OCI-LY1 (cell line): ENCODE measurements around the gene ELF4.

Source experiments
- H2AFZ ChIP-seq: fragments of 200-600 bp; sonication (generic), shearing (Covaris generic); 2 replicates; pipeline ENCODE4 v1.6.0; 2014; ENCODE audit warnings: antibody characterized with exemption, mild to moderate bottlenecking, low read length
- H3F3A ChIP-seq: fragments of 200-600 bp; sonication (generic), shearing (Covaris generic); 2 replicates; pipeline ENCODE4 v1.6.0; 2014; ENCODE audit warnings: mild to moderate bottlenecking, antibody characterized with exemption, low read length, moderate library complexity; ENCODE audit not compliant: insufficient read depth
- H3K27ac ChIP-seq: fragments of 200-600 bp; sonication (generic); 2 replicates; pipeline ENCODE4 v1.5.1; 2014; ENCODE audit warnings: low read length, mixed run types, mild to moderate bottlenecking, low read depth; ENCODE audit not compliant: poor library complexity, severe bottlenecking
- H3K27me3 ChIP-seq: fragments of 200-600 bp; sonication (generic); 2 replicates; pipeline ENCODE4 v1.6.0; 2014; ENCODE audit warnings: antibody characterized with exemption, mild to moderate bottlenecking, low read length, moderate library complexity; ENCODE audit not compliant: insufficient read depth
- H3K36me3 ChIP-seq: fragments of 200-600 bp; sonication (generic); 2 replicates; pipeline ENCODE4 v1.6.1; 2014; ENCODE audit warnings: mild to moderate bottlenecking, antibody characterized with exemption, low read length, moderate library complexity, mixed read lengths; ENCODE audit not compliant: insufficient read depth
- H3K4me1 ChIP-seq: fragments of 200-600 bp; sonication (generic); 2 replicates; pipeline ENCODE4 v1.5.1; 2014; ENCODE audit warnings: mild to moderate bottlenecking, low read length, moderate library complexity; ENCODE audit not compliant: insufficient read depth, severe bottlenecking
- H3K4me2 ChIP-seq: fragments of 200-600 bp; sonication (generic), shearing (Covaris generic); 2 replicates; pipeline ENCODE4 v1.6.1; 2014; ENCODE audit warnings: low read length
- H3K4me3 ChIP-seq: fragments of 200-600 bp; sonication (generic); 2 replicates; pipeline ENCODE4 v1.5.1; 2014; ENCODE audit warnings: low read length, low read depth, mild to moderate bottlenecking, mixed read lengths; ENCODE audit not compliant: poor library complexity, severe bottlenecking
- H3K79me2 ChIP-seq: fragments of 200-600 bp; shearing (Covaris generic); 2 replicates; pipeline ENCODE4 v1.6.1; 2016; ENCODE audit warnings: mixed run types, low read length, mixed read lengths; ENCODE audit not compliant: insufficient read depth
- H3K9ac ChIP-seq: fragments of 200-600 bp; sonication (generic), shearing (Covaris generic); 2 replicates; pipeline ENCODE4 v1.6.1; 2014; ENCODE audit warnings: mild to moderate bottlenecking, low read length, mixed read lengths
- H3K9me2 ChIP-seq: fragments of 200-600 bp; sonication (generic), shearing (Covaris generic); 2 replicates; pipeline ENCODE4 v1.6.1; 2014; ENCODE audit warnings: low read depth, mild to moderate bottlenecking, low read length, mixed read lengths
- H3K9me3 ChIP-seq: fragments of 200-600 bp; shearing (Covaris generic); 2 replicates; pipeline ENCODE4 v1.6.1; 2014; ENCODE audit warnings: low read length, mixed read lengths
- H4K20me1 ChIP-seq: fragments of 200-600 bp; sonication (generic), shearing (Covaris generic); 2 replicates; pipeline ENCODE4 v1.6.0; 2016; ENCODE audit warnings: mild to moderate bottlenecking, low read length; ENCODE audit not compliant: insufficient read depth
- EZH2 ChIP-seq: fragments of 200-600 bp; sonication (generic), shearing (Covaris generic); IDR thresholded peaks from 2 replicates; pipeline ENCODE4 v1.8.0; 2017; ENCODE audit warnings: borderline replicate concordance, mixed run types, mild to moderate bottlenecking, antibody characterized with exemption, low read length, moderate library complexity, mixed read lengths
- TF ChIP-seq, protein P1 (sequence below): fragments of 200-600 bp; sonication (generic), shearing (Covaris generic); IDR thresholded peaks from 2 replicates; pipeline ENCODE4 v1.5.1; 2017; ENCODE audit warnings: mild to moderate bottlenecking, antibody characterized with exemption, low read length, moderate library complexity, mixed read lengths

Gene ELF4

DNA sequence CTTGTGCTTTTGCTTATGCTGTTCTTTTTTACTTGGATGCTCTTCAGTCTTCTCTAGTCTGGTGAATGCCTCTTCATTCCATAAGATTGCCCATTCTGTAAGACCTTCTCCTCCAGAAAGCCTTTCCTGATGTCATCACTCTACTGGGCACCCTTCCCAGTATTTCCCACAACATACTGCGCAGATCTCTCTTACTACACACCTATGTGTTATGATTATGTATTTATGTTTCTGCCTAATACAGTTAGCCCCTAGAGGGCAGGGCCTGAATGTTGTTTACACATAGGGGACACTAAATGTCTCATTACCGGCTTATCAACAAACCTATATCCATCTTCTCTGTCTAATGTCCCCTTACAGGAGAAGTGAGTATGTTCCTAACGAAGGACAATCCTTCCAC lies 34.2 kb upstream of the ELF4 start:
- H3K27me3 ChIP-seq = no peaks in the 10 kb centered on the region
- H3K79me2 ChIP-seq = no peaks in the 10 kb centered on the region
- no peak overlapping the region for H3K4me3 ChIP-seq
- H4K20me1 ChIP-seq = no peaks in the 10 kb centered on the region
- no peak overlapping the region for H3K27ac ChIP-seq
- H3K9me3 ChIP-seq = no peaks in the 10 kb centered on the region
- H3K9me2 ChIP-seq = no peaks in the 10 kb centered on the region
- H3K4me2 ChIP-seq = no peak overlapping the region
- TF ChIP-seq, protein P1, sequence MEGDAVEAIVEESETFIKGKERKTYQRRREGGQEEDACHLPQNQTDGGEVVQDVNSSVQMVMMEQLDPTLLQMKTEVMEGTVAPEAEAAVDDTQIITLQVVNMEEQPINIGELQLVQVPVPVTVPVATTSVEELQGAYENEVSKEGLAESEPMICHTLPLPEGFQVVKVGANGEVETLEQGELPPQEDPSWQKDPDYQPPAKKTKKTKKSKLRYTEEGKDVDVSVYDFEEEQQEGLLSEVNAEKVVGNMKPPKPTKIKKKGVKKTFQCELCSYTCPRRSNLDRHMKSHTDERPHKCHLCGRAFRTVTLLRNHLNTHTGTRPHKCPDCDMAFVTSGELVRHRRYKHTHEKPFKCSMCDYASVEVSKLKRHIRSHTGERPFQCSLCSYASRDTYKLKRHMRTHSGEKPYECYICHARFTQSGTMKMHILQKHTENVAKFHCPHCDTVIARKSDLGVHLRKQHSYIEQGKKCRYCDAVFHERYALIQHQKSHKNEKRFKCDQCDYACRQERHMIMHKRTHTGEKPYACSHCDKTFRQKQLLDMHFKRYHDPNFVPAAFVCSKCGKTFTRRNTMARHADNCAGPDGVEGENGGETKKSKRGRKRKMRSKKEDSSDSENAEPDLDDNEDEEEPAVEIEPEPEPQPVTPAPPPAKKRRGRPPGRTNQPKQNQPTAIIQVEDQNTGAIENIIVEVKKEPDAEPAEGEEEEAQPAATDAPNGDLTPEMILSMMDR = no peak
- TF ChIP-seq EZH2 = no peak
- no peaks in the 10 kb centered on the region for H3F3A ChIP-seq
- H3K36me3 ChIP-seq = peaks cover 67% of the 10 kb centered on the region
- H3K4me1 ChIP-seq = no peaks in the 10 kb centered on the region
- H2AFZ ChIP-seq = no peak overlapping the region
- no peak overlapping the region for H3K9ac ChIP-seq

DNA sequence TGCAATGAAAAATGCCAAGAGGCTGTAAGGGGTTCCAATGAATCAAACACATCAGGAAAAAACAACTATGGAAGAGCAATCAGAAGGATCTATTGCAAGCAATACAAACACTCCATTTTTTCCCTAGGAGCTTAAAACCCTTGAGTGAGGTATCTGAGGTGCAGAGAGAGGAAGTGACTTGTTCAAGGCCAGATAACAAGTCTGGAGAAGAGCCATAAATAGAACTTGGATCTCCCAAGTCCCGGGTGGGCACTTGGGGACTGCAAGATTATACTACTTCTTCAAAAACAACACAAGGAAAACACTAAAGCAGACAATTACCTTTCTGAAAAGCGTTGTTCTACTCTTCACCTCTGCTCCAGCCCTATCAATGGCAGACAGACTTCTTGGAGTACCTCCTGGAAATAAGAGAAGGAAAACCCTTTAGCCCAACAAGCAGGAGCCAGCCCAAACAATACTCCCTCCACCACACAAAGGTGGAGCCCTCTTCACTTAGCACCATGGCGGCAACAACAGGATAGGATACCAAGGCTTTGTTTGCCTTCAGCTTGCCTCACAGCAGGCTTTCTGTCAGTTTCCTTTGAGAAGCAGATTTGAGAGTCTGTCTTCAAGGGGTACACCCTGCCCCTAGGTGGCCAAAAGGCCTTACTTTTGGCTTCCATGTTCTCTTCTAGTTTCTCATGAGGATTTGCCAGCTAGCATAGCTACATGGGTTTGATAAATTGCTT lies 29.3 kb upstream of the ELF4 start:
- TF ChIP-seq, protein P1 = no peak
- TF ChIP-seq EZH2 = no peak
- Histone ChIP-seq H3K9me3 (no peaks in the 10 kb centered on the region), H3K4me1 (no peaks in the 10 kb centered on the region), H3K4me3 (no peak overlapping the region), H3F3A (no peaks in the 10 kb centered on the region), H4K20me1 (no peaks in the 10 kb centered on the region), H3K27me3 (no peaks in the 10 kb centered on the region), H3K9me2 (no peaks in the 10 kb centered on the region), H3K36me3 (peaks cover 56% of the 10 kb centered on the region), H3K4me2 (no peak overlapping the region), H2AFZ (no peak overlapping the region), H3K9ac (no peak overlapping the region), H3K79me2 (no peaks in the 10 kb centered on the region), H3K27ac (no peak overlapping the region)

DNA sequence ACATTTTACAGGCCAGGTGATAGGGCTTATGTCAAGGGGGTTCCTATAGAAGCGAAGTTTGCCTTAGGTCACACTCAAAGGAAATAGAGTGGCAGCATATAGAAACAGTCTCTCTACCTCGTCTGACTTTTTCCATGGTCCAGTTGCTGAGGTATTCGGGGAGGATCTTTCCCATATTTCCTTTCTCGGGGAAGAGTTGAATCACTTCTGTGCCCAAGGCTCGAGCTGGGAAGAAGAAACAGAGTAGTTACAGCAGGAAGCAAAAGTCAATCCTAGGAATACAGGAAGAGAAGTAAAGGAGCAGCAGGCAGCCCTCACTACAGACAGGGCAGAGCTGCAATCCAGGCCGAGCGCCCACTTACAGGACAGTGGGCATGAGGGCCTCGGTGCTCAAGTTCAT lies 26.7 kb upstream of the ELF4 start:
- no peak overlapping the region for H3K4me3 ChIP-seq
- H3K27me3 ChIP-seq = no peaks in the 10 kb centered on the region
- H3K9ac ChIP-seq = no peak overlapping the region
- H3K27ac ChIP-seq = no peak overlapping the region
- H3K4me1 ChIP-seq = no peaks in the 10 kb centered on the region
- no peaks in the 10 kb centered on the region for H3K9me2 ChIP-seq
- H2AFZ ChIP-seq = no peak overlapping the region
- TF ChIP-seq, protein P1 = no peak
- no peak for TF ChIP-seq EZH2
- no peak overlapping the region for H3K4me2 ChIP-seq
- no peaks in the 10 kb centered on the region for H3K9me3 ChIP-seq
- no peaks in the 10 kb centered on the region for H3K79me2 ChIP-seq
- H3F3A ChIP-seq = no peaks in the 10 kb centered on the region
- H3K36me3 ChIP-seq = peaks cover 62% of the 10 kb centered on the region
- no peaks in the 10 kb centered on the region for H4K20me1 ChIP-seq
